GM19395 (cell line): Measurements from ENCODE around the gene KCNK16.
A peak's percentile ranks its signal among the peaks of the same experiment; 100 is the strongest.

Experiments used
- ATAC-seq: cut with Tn5 transposase; IDR thresholded peaks from one replicate; pipeline ENCODE4 v1.9.1; 2021; ENCODE audit warnings: mild to moderate bottlenecking, moderate library complexity; ENCODE audit not compliant: unreplicated experiment

The KCNK16 gene

DNA sequence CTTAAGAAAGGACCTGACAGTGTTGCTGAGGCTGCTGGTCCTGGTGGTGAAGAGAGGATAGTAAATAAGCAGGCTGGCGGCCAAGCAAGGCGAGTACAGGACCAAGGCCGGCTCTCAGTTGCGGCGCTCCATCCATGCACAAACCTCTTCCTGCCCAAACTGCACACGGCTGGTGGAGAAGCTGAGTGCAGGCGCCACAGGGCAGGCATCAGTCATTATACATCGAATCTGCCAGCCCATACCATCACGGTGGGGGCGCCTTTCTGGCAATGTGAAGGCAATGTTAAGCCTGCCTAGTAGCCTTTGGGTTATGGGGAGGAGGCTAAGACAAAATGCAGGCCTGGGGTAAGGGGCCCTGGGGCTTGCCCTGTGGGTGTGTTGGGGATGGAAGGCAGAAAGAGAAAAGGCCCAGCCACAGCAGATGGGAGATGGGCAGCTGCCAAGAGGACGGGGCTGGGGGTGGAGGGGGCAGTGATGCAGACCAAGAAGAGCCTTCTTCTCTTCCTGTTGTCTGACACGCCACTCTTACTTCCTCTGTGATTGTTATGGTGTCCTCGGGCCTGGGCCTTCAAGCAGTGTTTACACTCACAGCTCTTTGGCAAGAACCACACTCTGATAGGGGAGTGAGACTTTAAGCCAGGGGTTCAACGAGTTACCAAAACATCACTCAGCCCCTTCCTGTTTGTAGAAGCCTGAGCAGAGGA, 20.3 kb upstream of the KCNK16 start:
- no peak for ATAC-seq

DNA sequence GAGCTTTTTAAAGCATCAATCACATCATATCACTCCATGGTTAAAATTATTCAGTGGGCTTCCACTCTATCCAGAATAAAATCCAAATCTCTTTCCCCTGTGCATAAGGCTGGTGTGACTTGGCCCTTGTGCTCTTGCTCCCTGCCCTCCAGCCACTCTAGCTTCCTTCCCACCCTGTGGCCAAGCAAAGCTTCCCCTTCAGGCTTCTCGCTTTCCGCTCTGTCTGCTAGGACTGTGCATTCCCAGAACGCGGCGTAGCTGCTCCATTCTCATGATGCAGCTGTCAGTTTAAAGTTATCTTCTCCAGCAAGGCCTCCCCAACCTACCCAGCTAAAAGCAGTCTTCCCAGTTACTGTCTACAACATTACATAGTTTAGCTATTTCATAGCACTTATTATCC, 19.4 kb upstream of the KCNK16 start:
- no peak for ATAC-seq

DNA sequence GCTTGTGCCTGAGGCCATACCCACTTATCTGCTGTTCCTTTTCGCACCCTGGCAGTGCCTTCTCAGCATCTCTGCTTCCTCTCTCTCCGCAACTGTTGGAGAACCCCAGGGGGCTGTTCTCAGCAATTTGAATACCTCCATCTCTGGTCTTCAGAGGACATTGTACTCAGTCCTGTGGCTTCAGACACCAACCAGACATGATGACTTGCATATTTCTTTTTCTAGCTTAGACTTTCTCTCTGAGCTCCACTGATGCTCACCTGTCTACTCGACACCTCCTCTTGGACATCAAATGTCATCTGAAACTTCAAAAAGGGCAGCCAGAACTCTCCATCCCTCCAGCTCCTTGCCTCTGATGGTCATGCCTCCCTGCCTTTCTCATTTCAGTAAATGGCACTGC, 18.9 kb upstream of the KCNK16 start:
- no peak for ATAC-seq

- ATAC-seq = no peak
Measured at GRCh38 chr6:39339868-39340550, 17.5 kb upstream of the KCNK16 start.

DNA sequence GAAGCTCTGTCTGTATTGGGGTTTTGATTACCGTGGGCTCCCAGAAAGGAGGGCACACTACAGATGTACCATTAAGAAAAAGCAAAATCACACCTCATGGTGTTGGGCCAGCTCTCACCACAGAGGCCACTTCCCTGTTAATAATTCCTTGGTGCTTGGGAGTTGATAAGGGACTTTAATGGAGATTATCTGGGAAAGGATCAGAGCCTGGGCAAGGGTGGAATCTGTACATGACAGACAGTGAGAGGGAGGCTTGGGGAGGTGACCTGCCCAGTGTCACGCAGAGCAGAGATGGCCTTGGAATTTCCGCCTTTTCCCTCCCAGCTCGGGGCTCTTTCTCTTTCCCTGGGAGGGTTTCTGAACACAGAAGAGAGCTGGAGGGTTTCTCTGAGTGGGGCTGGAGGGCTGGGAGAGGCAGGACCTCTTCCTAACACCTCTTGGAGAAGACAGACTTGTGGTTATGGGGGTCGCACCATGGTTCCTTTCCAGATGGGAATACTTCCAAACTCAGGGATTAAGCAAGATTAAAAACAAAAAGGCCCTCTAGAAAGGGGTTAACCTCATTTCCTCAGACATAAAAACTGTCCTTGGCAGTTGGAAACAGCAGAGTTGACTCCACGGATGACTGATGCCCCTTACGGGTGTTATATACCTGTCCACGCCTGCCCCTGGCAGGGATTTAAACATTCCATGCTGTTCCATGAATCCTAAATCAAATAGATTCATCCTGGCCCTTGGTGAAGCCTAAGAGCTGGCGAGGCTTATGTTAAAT, 16.8 kb upstream of the KCNK16 start:
- no peak for ATAC-seq

DNA sequence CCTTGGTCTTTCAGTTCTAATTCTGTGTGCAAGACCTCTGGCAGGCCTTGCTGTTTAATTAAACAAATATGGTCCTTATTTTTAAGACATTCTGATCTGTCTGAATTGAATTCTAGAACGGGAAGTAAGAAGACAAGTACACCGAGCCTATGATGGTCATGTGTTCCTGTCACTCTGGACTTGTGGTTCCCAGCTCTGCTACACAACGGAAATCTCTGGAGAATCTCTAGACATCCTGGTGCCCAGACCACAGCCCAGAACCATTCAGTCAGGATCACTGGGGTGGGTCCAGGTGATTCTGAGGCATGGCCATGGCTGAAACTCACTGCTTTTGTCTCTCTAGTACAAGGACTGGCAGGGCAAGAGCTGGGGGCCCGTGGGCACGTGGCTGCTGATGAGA, 15.9 kb upstream of the KCNK16 start:
- ATAC-seq = no peak

DNA sequence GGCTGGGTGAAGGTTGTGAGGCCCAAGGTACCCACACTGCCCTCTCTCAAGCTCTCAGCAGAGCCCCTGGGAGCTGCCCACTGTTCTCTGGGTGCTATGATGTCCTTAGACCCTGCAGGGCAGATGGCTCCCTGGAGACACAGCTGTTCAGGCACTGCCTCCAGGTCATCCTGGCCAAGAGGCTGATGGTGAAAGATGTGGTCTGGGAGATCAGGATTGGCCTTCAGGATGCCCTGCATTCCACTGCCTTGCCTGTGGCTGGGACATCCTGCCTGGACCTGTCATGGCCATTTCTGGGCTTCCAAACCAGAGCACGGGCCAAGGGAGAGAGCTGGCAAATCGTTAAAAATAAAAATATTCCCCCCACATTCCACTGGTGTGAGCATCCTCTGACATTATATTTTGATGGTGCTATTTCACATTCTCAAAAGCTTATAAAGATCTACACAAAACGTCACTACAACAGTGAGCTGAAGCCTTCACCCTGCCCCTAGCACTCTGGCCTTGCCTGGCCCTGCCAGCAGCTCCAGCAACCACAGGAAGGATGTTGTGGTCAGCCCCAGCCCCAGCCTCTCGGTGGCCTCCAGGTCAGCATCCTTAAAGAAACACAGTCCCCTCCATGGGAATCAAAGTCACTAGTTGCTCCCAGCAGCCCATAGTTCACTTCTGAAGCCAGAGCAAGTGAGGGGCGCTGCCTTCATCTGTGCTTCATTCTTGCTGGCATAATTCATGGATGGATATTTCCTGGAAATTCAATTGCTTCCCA, 13.5 kb upstream of the KCNK16 start:
- no peak for ATAC-seq

DNA sequence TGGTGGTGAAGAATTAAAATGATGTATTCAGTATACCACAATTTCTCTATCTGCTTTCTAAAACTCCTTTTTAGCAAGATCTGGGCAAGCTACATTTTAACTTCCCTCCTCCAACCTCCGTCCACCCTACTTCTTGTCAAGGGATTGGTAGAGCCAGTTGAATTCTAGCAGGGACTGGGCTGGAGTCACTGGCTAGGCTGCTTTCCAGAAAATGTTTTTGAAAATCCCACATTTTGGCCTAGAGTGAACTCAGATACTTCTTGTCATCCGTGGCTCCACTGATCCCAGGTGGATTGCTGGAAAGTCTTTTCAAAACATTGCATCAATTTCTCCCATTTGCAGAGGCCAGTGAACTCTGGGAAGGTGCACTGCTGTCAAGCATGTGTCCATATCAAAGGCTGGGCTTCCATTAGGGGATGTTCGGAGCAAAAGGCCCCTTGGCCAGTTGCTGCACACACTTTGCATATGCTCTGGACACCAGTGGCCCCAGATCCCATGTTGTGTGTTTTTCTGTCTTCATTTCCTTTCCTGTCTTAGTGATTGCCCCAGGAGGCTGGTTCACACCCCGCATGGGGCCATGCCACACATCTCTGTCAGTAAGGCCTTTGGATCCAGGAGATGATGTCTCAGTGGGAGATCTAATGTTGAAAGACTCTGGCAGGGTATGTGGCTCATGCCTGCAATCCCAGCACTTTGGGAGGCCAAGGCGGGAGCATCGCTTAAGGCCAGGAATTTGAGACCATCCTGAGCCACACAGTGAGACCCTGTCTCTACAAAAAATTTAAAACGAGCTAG, 11.3 kb upstream of the KCNK16 start:
- no peak for ATAC-seq

GRCh38 chr6:39330476-39330875, 8.0 kb upstream of the KCNK16 start:
- no peak for ATAC-seq

GRCh38 chr6:39330057-39330456, 7.6 kb upstream of the KCNK16 start:
- ATAC-seq = peak; percentile 91

- no peak for ATAC-seq
Measured at GRCh38 chr6:39328066-39328465, 5.6 kb upstream of the KCNK16 start.

- ATAC-seq = no peak
Measured at GRCh38 chr6:39327507-39327906, 5.0 kb upstream of the KCNK16 start.

- no peak for ATAC-seq
Measured at GRCh38 chr6:39321761-39322160, 741 bp downstream of the KCNK16 start.

- no peak for ATAC-seq
Measured at GRCh38 chr6:39320363-39320984, 2.0 kb downstream of the KCNK16 start.

DNA sequence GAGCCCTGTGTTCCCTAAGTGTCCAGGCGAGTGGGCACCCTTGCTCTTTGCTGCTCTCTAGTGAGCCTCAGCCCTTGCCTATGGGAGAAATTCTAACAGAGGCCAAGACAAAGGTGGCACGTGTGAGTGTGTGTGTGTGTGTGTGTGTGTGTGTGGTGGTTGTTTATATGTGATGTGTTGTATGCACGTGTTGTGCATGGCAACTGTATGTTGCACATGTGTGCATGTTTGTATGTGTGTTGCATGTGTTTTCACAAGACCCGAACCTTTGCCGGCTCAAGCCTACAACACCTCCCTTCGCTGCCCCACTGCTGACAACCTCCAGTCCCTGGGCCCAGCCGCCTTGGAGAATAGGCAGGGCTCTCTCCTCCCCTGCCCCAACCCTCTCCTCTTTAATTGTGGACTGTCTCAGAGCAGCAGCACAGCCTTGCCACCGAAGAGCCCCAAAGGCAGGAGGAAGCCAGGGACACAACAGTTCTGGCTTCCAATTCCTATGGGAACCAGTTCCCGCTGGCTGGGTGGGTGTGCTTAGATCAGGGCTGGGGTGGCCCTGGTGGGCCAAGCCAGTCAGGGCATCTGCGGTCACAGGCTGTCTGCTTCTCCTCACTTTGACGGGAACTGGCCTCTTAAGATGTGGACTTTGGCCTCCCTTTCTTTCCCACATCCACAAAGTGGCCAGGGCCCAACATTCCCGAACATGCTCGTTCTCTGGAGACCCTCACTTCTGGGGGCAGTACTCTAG, 2.7 kb downstream of the KCNK16 start:
- no peak for ATAC-seq

GRCh38 chr6:39317256-39317655, 5.2 kb downstream of the KCNK16 start:
- no peak for ATAC-seq

DNA sequence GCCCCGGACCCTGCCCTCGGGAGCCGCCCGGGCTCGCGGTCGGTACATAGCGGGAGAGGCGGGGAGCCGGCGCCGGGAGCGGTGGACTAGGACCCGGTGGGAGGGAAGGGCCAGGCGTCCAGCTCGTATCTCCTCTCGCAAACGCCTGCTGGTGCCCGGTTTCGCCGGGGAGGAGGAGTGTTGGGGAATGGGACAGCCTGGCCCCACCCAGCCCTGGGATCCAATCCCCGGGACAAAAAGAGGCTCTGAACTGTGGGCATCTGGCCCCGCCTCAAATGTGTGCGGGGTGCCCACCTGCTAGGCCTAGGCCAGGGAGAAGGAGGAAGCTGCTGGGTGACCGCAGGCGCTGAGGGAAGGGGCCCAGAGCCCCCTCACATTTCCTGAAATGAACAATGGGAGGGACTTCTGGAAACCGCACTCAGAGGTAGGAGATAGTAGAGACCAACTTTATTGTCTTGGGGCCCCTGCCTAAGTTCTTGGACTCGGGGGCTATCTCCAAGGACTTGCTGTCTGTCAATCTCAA, 8.2 kb downstream of the KCNK16 start, which contains the start of gene KCNK17:
TSS of gene KCNK17 (minus strand) at position 147 of the 523 bp plus-strand sequence. CDS start at position 48, 99 bp downstream.
- no peak for ATAC-seq

DNA sequence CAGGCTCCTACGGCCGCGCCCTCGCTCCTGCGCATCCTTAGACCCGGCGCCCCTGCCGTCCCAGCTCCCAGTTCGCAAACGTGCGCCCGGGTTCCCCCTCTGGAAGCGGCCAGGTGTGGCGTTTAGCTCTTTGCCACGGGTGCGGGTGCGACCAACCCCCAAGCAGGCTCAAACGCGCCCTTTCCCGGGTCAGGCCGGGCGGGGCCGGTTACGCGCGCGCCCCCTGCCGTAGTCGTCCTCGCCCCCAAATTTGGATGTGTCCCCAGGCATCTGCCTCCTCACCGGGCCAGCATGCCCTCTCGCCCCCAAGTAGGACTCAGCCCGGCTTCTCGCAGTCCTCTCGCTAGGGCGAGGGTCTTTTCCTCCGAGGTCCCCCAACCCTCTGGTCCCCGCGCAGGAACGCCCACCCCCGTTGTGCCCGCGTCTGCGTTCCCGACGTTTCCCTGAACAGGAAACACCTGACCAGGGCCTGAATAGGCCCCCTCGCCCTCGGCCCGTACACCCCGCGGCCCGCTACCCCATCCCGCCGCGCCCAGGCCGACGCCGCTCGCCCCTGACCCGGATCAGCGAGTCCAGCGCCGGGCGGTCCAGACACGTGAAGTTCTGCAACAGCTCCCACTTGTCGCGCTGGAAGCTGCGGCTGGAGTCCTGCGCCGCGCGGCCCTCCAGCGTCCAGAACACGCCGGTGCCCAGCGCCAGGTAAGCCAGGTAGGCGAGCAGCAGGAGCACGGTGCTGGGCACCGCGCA, 8.8 kb downstream of the KCNK16 start:
- no peak for ATAC-seq
